Gastroesophageal sphincter (tissue), 4 donors: ENCODE data around the gene ZNF385D. TPM values are rescaled to one million over a fixed set of nuclear protein-coding genes. Genes with fewer than 3 reads are reported as not detected.

ENCODE experiments used
- ATAC-seq: fragments of 150-250 bp; one replicate; pipeline ENCODE4 v1.9.1; 2016; ENCODE audit warnings: mild to moderate bottlenecking, moderate library complexity
- H3K27ac ChIP-seq, 4 donors: fragments of 200-600 bp; sonication (generic) in 3 of 4; 1 replicate in 3 of 4; 2 replicates in 1 of 4; pipeline ENCODE4 v1.5.1; 2016 to 2019
- H3K27me3 ChIP-seq: fragments of 200-600 bp; sonication (generic); one replicate; pipeline ENCODE4 v1.5.1; 2019
- H3K36me3 ChIP-seq, 2 donors: fragments of 200-600 bp; sonication (generic); one replicate each; pipeline ENCODE4 v1.5.1; 2019; ENCODE audit warnings: control low read depth in 1 of 2
- H3K4me1 ChIP-seq, 3 donors: fragments of 200-600 bp; sonication (generic); 1 replicate in 2 of 3; 2 replicates in 1 of 3; pipeline ENCODE4 v1.5.1; 2016 to 2019; ENCODE audit warnings: control low read depth in 2 of 3
- H3K4me3 ChIP-seq, 2 donors: fragments of 200-600 bp; sonication (generic); one replicate each; pipeline ENCODE4 v1.5.1; 2019; ENCODE audit warnings: mild to moderate bottlenecking in 1 of 2, moderate library complexity in 1 of 2
- H3K9me3 ChIP-seq, 3 donors: fragments of 200-600 bp; sonication (generic); one replicate each; pipeline ENCODE4 v1.5.1; 2017 to 2019; ENCODE audit warnings: control low read depth in 2 of 3
- EP300 ChIP-seq: sonication (generic); formaldehyde crosslinking; IDR thresholded peaks from one replicate; pipeline ENCODE4 v1.6.1; 2017; ENCODE audit warnings: antibody characterized with exemption, mild to moderate bottlenecking
- POLR2A ChIP-seq, 2 donors: fragments of 450-650 bp; IDR thresholded peaks; one replicate each; pipeline ENCODE4 v1.6.1; 2017; ENCODE audit warnings: antibody characterized with exemption in 2 of 2, mild to moderate bottlenecking in 2 of 2, moderate library complexity in 1 of 2
- POLR2AphosphoS5 ChIP-seq: sonication (generic); formaldehyde crosslinking; IDR thresholded peaks from one replicate; pipeline ENCODE4 v1.6.1; 2017; ENCODE audit warnings: antibody characterized with exemption
- WGBS, 2 donors: methylation state at CpG; one replicate each; pipeline ENCODE4 v1.1.5; 2018; ENCODE audit warnings: low coverage in 1 of 2; 5-methylcytosine and 5-hydroxymethylcytosine counted together
- total RNA-seq, 4 donors: library from RNA; depleted of rRNA; stranded (reverse); fragments of >200 nt; gene quantifications; one replicate each; pipeline ENCODE4 v1.1.0, GENCODE V29; 2016
- TF ChIP-seq, protein P1 (sequence below), 4 experiments: fragments of 200-600 bp in 2 of 4; fragments of 450-650 bp in 2 of 4; sonication (generic) in 1 of 4; IDR thresholded peaks; one replicate each; pipeline ENCODE4 v1.5.1; 2017 to 2019; ENCODE audit warnings: antibody characterized with exemption in 4 of 4, mild to moderate bottlenecking in 2 of 4, moderate library complexity in 2 of 4

ZNF385D gene
- total RNA-seq, 4 donors from 2014 or later: 8.1 to 17.9 (median 11.3) TPM

DNA sequence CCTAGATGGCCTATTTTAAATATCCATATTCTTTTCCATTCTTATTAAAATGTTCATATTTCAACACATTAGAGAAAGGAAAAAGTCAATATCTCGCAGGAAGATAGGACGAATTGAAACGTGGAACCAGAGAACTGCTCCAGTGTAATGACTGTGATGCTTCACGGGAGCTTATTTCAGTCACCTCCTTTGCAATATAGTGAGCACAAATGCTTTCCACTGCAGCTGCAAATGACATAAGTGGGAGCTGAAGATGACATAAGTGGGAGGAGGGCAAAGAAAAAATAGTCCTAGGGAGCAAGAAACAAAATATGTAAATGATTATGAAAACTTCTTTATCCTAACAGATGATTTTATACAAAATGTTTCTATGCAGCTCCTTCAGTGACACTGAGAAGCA lies 324.1 kb downstream of the ZNF385D start:
- Histone ChIP-seq H3K4me1 (no peaks in the 10 kb centered on the region), H3K36me3 (no peaks in the 10 kb centered on the region), H3K9me3 (no peaks in the 10 kb centered on the region), H3K27me3 (no peaks in the 10 kb centered on the region), H3K4me3 (no peak overlapping the region), H3K27ac (no peak overlapping the region)
- TF ChIP-seq POLR2AphosphoS5: no peak
- no peak for TF ChIP-seq EP300
- TF ChIP-seq, protein P1, sequence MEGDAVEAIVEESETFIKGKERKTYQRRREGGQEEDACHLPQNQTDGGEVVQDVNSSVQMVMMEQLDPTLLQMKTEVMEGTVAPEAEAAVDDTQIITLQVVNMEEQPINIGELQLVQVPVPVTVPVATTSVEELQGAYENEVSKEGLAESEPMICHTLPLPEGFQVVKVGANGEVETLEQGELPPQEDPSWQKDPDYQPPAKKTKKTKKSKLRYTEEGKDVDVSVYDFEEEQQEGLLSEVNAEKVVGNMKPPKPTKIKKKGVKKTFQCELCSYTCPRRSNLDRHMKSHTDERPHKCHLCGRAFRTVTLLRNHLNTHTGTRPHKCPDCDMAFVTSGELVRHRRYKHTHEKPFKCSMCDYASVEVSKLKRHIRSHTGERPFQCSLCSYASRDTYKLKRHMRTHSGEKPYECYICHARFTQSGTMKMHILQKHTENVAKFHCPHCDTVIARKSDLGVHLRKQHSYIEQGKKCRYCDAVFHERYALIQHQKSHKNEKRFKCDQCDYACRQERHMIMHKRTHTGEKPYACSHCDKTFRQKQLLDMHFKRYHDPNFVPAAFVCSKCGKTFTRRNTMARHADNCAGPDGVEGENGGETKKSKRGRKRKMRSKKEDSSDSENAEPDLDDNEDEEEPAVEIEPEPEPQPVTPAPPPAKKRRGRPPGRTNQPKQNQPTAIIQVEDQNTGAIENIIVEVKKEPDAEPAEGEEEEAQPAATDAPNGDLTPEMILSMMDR (IDR thresholded peaks at IDR 0.05): no peak
- ATAC-seq: no peak
- WGBS, 2 donors: 73 to 79% methylated on average over 4 of the region's 4 CpGs

DNA sequence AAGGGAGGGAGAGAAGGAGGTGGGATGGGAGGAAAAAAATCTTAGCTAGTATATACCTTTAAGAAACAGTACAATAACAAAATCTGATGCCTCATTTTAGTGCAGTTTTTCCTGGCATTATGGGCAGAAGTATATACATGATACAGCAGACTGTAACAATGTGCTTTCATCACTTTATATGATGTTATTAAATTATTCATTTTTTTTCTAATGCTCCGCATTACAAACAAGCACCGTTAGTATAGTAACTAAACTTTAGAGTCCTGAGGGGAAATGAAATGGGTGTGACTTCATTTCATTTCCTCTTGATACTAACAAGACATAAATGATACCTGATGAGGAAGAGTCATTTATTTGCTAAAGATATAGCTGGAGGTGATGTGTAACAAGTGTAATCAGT lies 325.3 kb downstream of the ZNF385D start:
- no peaks in the 10 kb centered on the region for H3K4me1 ChIP-seq
- no peaks in the 10 kb centered on the region for H3K9me3 ChIP-seq
- no peaks in the 10 kb centered on the region for H3K27me3 ChIP-seq
- H3K27ac ChIP-seq: no peak overlapping the region
- TF ChIP-seq EP300 (no peak), POLR2AphosphoS5 (no peak), POLR2A (IDR thresholded peaks at IDR 0.05) (no peak)
- TF ChIP-seq, protein P1 (IDR thresholded peaks at IDR 0.05): no peak
- H3K4me3 ChIP-seq: no peak overlapping the region
- no peak for ATAC-seq
- WGBS, 2 donors: 68 to 87% methylated on average over 2 of the region's 2 CpGs
- H3K36me3 ChIP-seq: peaks cover 0 to 7% of the 10 kb centered on the region in 2 donors

DNA sequence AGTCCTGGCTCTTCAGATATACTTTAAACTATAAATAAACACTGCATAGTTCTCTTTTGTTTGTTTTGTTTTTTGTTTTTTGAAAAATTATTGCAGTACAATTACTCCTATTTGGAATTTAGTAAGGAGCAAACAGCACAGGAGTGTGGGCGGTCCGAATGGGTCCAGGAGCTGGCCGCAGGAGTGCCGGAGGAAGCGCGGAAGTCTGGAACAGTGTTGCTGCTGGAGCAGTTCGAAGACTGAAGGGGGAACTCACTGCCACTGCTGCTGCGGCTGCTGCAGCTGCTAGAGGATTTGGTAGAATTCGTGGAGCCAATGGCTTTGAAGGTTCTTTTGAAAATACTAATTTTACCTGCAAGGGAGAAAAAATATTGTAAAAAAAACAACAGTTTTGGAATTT lies 329.9 kb downstream of the ZNF385D start:
- 78 to 79% methylated on average over 9 of the region's 9 CpGs for WGBS, 2 donors

DNA sequence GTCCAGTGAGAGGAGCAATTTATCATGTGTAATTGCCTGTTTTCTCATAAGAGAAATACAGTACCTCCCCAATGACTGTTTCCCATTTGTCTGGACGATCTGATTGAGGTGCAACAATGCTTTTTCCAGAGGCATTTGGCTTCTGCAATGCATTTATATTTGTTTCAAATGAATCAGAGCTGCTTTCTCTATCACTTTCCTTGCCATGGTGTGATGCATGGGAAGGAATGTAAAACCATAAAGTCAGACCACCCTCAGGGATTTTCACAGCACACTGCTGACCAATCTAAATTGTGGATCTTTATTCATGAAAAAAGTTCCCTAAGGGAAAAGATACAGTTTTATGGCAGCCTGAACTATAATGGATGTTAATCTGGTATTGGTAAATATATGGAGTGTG lies 333.0 kb downstream of the ZNF385D start:
- peaks cover 0 to 9% of the 10 kb centered on the region in 2 donors for H3K36me3 ChIP-seq
- H3K27me3 ChIP-seq: no peaks in the 10 kb centered on the region
- H3K27ac ChIP-seq: no peak overlapping the region
- no peak overlapping the region for H3K4me3 ChIP-seq
- WGBS, 2 donors: 56 to 60% methylated on average over 1 of the region's 1 CpG
- H3K4me1 ChIP-seq: no peaks in the 10 kb centered on the region
- H3K9me3 ChIP-seq: no peaks in the 10 kb centered on the region
- ATAC-seq: no peak
- TF ChIP-seq EP300 (no peak), POLR2AphosphoS5 (no peak)

More for the DNA sequence above, 329.9 kb downstream of the ZNF385D start:
- Histone ChIP-seq H3K4me1 (no peaks in the 10 kb centered on the region), H3K27me3 (no peaks in the 10 kb centered on the region), H3K27ac (no peak overlapping the region), H3K9me3 (no peaks in the 10 kb centered on the region), H3K4me3 (no peak overlapping the region), H3K36me3 (peaks cover 0 to 9% of the 10 kb centered on the region in 2 donors)
- TF ChIP-seq EP300 (no peak), POLR2A (IDR thresholded peaks at IDR 0.05) (no peak), POLR2AphosphoS5 (no peak)
- TF ChIP-seq, protein P1 (IDR thresholded peaks at IDR 0.05): no peak
- no peak for ATAC-seq

DNA sequence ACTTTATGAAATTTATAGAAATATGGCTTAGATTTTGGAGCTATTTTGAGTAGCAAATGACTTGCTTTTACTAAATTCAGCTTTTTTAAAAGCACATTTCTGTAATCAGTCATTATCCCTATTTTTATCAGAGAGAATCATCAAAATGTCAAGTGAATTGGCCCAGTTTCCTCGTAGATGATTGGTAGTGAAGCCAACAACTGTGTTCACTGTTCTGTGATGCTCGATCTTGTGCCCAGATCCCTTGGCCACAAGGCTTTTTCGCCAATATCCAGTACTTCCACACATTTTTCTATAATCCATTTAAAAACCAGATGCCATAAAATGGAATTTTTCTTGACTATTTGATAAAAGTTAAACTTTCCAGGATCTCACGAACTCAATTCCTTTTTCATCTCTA lies 336.5 kb downstream of the ZNF385D start:
- Histone ChIP-seq H3K27me3 (no peaks in the 10 kb centered on the region), H3K4me3 (no peak overlapping the region), H3K4me1 (no peaks in the 10 kb centered on the region), H3K27ac (no peak overlapping the region), H3K36me3 (no peaks in the 10 kb centered on the region), H3K9me3 (no peaks in the 10 kb centered on the region)
- WGBS, 2 donors: 65 to 75% methylated on average over 4 of the region's 4 CpGs
- TF ChIP-seq POLR2A (IDR thresholded peaks at IDR 0.05) (no peak), POLR2AphosphoS5 (no peak), EP300 (no peak)
- TF ChIP-seq, protein P1 (IDR thresholded peaks at IDR 0.05): no peak
- ATAC-seq: no peak
